ENCODE data around the gene SNAI1.
"Not testable (repeated sequence)": the region's sequence is repeated elsewhere in the genome, so short reads cannot be mapped to it uniquely, and the experiment has no call there.

The SNAI1 gene

DNA sequence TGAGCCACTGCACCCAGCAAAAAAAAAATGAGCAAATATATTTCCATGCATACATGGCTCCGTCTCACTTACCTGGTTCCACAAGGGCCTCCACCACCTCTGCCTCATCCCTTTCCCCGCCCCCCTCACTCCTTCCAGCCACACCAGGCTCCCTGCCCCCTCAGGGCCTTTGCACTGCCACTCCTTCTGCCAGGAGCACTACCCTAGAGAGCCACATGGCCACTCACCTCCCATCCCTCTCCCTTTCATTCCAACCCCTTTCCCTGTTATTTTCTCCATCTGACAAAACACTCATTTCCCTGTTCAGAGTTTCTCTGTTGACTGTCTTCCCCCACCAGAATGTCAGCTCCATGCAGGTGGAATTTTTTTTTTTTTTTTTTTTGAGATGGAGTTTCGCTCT lies 12.8 kb downstream of the SNAI1 start:
- Histone ChIP-seq H3K4me1 (ENCODE audit: control extremely low read depth in 1 of 4, control insufficient read depth in 4 of 4, insufficient read depth in 4 of 4, low read length in 3 of 4) (peaks cover 0 to 21% (median 2%) of the 10 kb centered on the region in 4 experiments), H3K36me3 (ENCODE audit: control insufficient read depth in 4 of 4, insufficient read depth in 4 of 4, low read length in 3 of 4) (no peaks in the 10 kb centered on the region), H3K4me3 (ENCODE audit: control insufficient read depth in 1 of 7, extremely low read depth in 1 of 7, insufficient read depth in 4 of 7, low read depth in 2 of 7, low read length in 6 of 7) (no peak overlapping the region), H3K9me3 (ENCODE audit: control extremely low read depth in 1 of 5, control insufficient read depth in 4 of 5, insufficient read depth in 2 of 5, low read depth in 1 of 5, low read length in 4 of 5) (no peaks in the 10 kb centered on the region), H3K27ac (ENCODE audit: insufficient read depth in 1 of 2, low read depth in 1 of 2, low read length in 2 of 2, poor library complexity in 1 of 2, severe bottlenecking in 2 of 2) (no peak overlapping the region), H3K27me3 (replicated peaks in 2 of 5; ENCODE audit: control insufficient read depth in 4 of 5, insufficient read depth in 5 of 5, low read length in 4 of 5) (no peaks in the 10 kb centered on the region)
- no peak for DNase-seq
- ChIA-PET CTCF (interaction anchor here (0.7 to 1.5 kb wide), 3 partner anchors 14 to 41 kb away, joined by 3 to 4 read pairs (median 3); no protein-coding TSS in a partner anchor), POLR2A (no interaction called here)
- WGBS (ENCODE audit: insufficient coverage), result 100% methylated on average over 2 of the region's 3 CpGs

DNA sequence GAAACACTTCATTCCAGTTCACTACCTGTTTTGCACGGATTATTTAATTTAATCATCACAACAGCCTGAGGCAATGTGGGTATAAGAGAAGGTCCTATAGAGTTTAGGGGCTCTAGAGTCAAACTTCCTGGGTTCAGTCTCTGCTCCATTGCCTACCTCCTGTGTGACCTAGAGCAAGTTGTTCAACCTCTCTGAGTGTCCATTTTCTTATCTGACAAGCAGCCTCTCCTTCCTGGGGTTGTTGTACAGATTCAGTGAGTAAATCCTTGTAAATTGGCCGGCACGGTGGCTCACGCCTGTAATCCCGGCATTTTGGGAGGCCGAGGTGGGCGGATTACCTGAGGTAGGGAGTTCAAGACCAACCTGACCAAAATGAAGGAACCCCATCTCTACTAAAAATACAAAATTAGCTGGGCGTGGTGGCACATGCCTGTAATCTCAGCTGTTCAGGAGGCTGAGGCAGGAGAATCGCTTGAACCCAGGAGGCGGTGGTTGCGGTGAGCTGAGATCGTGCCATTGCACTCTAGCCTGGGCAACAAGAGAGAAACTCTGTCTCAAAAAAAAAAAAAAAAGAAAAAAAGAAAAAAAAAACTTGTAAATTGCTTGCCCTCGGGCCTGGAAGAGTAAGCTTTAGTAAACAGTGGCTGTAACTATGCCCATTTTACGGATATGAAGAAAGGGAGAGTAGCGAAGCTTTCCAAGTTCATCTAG lies 15.9 kb downstream of the SNAI1 start:
- H3K4me3 ChIP-seq (ENCODE audit: control insufficient read depth in 1 of 7, extremely low read depth in 1 of 7, insufficient read depth in 4 of 7, low read depth in 2 of 7, low read length in 6 of 7); H3K27ac ChIP-seq (ENCODE audit: insufficient read depth in 1 of 2, low read depth in 1 of 2, low read length in 2 of 2, poor library complexity in 1 of 2, severe bottlenecking in 2 of 2); POLR2A ChIA-PET; H3K36me3 ChIP-seq (ENCODE audit: control insufficient read depth in 4 of 4, insufficient read depth in 4 of 4, low read length in 3 of 4); DNase-seq; H3K9me3 ChIP-seq (ENCODE audit: control extremely low read depth in 1 of 5, control insufficient read depth in 4 of 5, insufficient read depth in 2 of 5, low read depth in 1 of 5, low read length in 4 of 5); H3K27me3 ChIP-seq (replicated peaks in 2 of 5; ENCODE audit: control insufficient read depth in 4 of 5, insufficient read depth in 5 of 5, low read length in 4 of 5): not testable (repeated sequence)
- WGBS (ENCODE audit: insufficient coverage), result 98% methylated on average over 9 of the region's 15 CpGs
- CTCF ChIA-PET, result interaction anchor here (1.1 to 2.1 kb wide), 2 partner anchors 9 to 68 kb away, joined by 3 to 8 read pairs; no protein-coding TSS in a partner anchor
- peaks cover 5 to 40% (median 9%) of the 10 kb centered on the region in 4 experiments for H3K4me1 ChIP-seq (ENCODE audit: control extremely low read depth in 1 of 4, control insufficient read depth in 4 of 4, insufficient read depth in 4 of 4, low read length in 3 of 4)

DNA sequence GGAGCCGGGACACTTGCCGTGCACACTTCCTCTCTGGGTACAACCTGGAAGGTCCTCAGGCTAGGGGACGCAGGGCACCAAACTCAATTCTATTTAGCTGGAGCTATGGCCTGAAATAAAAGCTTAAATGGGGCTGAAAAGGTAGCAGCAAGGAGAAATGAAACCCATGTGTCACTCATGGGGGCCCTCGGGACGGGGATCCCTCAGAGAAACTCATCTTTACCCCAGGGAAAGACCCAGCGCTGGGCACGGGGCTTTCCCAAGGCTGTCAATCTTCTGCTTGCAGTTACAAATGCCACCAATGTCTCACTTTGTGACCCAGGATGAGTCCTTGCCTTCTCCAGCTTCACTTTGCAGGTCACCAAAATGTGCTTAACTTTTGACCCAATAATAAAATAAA lies 16.5 kb downstream of the SNAI1 start:
- no peak for DNase-seq
- H3K4me3 ChIP-seq (ENCODE audit: control insufficient read depth in 1 of 7, extremely low read depth in 1 of 7, insufficient read depth in 4 of 7, low read depth in 2 of 7, low read length in 6 of 7), result no peak overlapping the region
- WGBS (ENCODE audit: insufficient coverage), result 74% methylated on average over 7 of the region's 7 CpGs
- H3K27ac ChIP-seq (ENCODE audit: insufficient read depth in 1 of 2, low read depth in 1 of 2, low read length in 2 of 2, poor library complexity in 1 of 2, severe bottlenecking in 2 of 2), result no peak overlapping the region
- H3K36me3 ChIP-seq (ENCODE audit: control insufficient read depth in 4 of 4, insufficient read depth in 4 of 4, low read length in 3 of 4), result no peaks in the 10 kb centered on the region
- ChIA-PET POLR2A (no interaction called here), CTCF (interaction anchor here (0.8 to 2.1 kb wide), 4 partner anchors 10 to 71 kb away, joined by 3 to 8 read pairs (median 4); no protein-coding TSS in a partner anchor)
- no peaks in the 10 kb centered on the region for H3K9me3 ChIP-seq (ENCODE audit: control extremely low read depth in 1 of 5, control insufficient read depth in 4 of 5, insufficient read depth in 2 of 5, low read depth in 1 of 5, low read length in 4 of 5)
- peaks cover 5 to 43% (median 9%) of the 10 kb centered on the region in 4 experiments for H3K4me1 ChIP-seq (ENCODE audit: control extremely low read depth in 1 of 4, control insufficient read depth in 4 of 4, insufficient read depth in 4 of 4, low read length in 3 of 4)
- no peaks in the 10 kb centered on the region for H3K27me3 ChIP-seq (replicated peaks in 2 of 5; ENCODE audit: control insufficient read depth in 4 of 5, insufficient read depth in 5 of 5, low read length in 4 of 5)

DNA sequence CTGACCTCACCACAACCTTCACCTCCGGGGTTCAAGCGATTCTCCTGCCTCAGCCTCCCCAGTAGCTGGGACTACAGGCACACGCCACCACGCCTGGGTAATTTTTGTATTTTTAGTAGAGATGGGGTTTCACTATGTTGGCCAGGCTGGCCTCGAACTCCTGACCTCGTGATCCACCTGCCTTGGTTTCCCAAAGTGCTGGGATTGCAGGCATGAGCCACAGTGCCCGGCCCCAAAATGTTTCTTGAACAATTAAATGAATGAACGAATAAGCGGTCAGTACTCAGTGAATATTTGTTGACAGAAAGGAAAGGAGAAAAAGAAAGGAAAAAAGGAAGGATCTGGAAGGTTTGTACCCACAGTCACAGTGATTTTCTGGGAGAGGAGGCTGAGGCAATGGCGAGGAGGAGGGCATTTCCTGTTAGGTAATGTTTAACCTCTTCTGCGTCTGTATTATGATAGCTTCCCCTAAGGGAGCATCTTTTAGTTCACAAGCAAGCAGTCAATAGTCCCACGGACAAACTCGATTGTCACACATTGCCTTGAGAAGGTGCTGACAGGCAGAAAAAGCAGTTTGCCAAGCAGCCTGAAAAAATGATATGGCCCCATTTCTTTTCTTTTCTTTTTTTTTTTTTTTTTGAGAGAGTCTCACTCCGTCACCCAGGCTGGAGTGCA lies 17.9 kb downstream of the SNAI1 start:
- H3K9me3 ChIP-seq (ENCODE audit: control extremely low read depth in 1 of 5, control insufficient read depth in 4 of 5, insufficient read depth in 2 of 5, low read depth in 1 of 5, low read length in 4 of 5); H3K36me3 ChIP-seq (ENCODE audit: control insufficient read depth in 4 of 4, insufficient read depth in 4 of 4, low read length in 3 of 4); H3K4me3 ChIP-seq (ENCODE audit: control insufficient read depth in 1 of 7, extremely low read depth in 1 of 7, insufficient read depth in 4 of 7, low read depth in 2 of 7, low read length in 6 of 7); POLR2A ChIA-PET; DNase-seq; H3K27ac ChIP-seq (ENCODE audit: insufficient read depth in 1 of 2, low read depth in 1 of 2, low read length in 2 of 2, poor library complexity in 1 of 2, severe bottlenecking in 2 of 2); H3K27me3 ChIP-seq (replicated peaks in 2 of 5; ENCODE audit: control insufficient read depth in 4 of 5, insufficient read depth in 5 of 5, low read length in 4 of 5): not testable (repeated sequence)
- WGBS (ENCODE audit: insufficient coverage), result 88% methylated on average over 11 of the region's 14 CpGs
- peaks cover 7 to 57% (median 18%) of the 10 kb centered on the region in 4 experiments for H3K4me1 ChIP-seq (ENCODE audit: control extremely low read depth in 1 of 4, control insufficient read depth in 4 of 4, insufficient read depth in 4 of 4, low read length in 3 of 4)
- CTCF ChIA-PET, result interaction anchor here (1.0 to 2.1 kb wide), 4 partner anchors 11 to 72 kb away, joined by 4 to 8 read pairs (median 4); no protein-coding TSS in a partner anchor

DNA sequence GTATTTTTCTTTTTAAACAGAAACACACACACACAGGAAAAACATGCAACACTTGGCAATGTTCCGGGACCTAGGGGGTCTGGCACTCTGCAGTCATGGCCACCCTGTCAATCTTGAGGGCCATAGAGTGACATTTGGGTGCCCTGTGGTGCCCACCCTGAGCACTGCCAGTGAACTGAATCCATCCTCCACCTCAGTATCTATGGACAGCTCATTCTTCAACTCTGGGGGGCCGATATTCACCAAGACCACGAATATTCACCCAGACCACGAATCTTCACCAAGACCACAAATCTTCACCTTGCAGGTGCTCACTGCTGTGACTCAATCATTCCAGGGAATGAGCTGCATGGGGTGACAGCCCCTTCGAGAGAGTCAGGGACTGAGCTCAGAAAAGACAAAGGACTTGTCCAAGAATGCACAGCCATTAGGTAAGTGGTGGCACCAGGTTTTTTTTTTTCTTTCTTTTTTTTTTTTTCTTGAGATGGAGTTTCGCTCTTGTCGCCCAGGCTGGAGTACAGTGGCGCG lies 19.1 kb downstream of the SNAI1 start:
- no peak for DNase-seq
- no peaks in the 10 kb centered on the region for H3K9me3 ChIP-seq (ENCODE audit: control extremely low read depth in 1 of 5, control insufficient read depth in 4 of 5, insufficient read depth in 2 of 5, low read depth in 1 of 5, low read length in 4 of 5)
- ChIA-PET POLR2A (no interaction called here), CTCF (interaction anchor here (1.0 to 1.9 kb wide), 5 partner anchors 16 to 71 kb away, joined by 4 to 8 read pairs (median 5); no protein-coding TSS in a partner anchor)
- H3K4me1 ChIP-seq (ENCODE audit: control extremely low read depth in 1 of 4, control insufficient read depth in 4 of 4, insufficient read depth in 4 of 4, low read length in 3 of 4), result peaks cover 7 to 69% (median 28%) of the 10 kb centered on the region in 4 experiments
- H3K4me3 ChIP-seq (ENCODE audit: control insufficient read depth in 1 of 7, extremely low read depth in 1 of 7, insufficient read depth in 4 of 7, low read depth in 2 of 7, low read length in 6 of 7), result no peak overlapping the region
- WGBS (ENCODE audit: insufficient coverage), result 73% methylated on average over 4 of the region's 9 CpGs
- no peak overlapping the region for H3K27ac ChIP-seq (ENCODE audit: insufficient read depth in 1 of 2, low read depth in 1 of 2, low read length in 2 of 2, poor library complexity in 1 of 2, severe bottlenecking in 2 of 2)
- H3K27me3 ChIP-seq (replicated peaks in 2 of 5; ENCODE audit: control insufficient read depth in 4 of 5, insufficient read depth in 5 of 5, low read length in 4 of 5), result no peaks in the 10 kb centered on the region
- no peaks in the 10 kb centered on the region for H3K36me3 ChIP-seq (ENCODE audit: control insufficient read depth in 4 of 4, insufficient read depth in 4 of 4, low read length in 3 of 4)

DNA sequence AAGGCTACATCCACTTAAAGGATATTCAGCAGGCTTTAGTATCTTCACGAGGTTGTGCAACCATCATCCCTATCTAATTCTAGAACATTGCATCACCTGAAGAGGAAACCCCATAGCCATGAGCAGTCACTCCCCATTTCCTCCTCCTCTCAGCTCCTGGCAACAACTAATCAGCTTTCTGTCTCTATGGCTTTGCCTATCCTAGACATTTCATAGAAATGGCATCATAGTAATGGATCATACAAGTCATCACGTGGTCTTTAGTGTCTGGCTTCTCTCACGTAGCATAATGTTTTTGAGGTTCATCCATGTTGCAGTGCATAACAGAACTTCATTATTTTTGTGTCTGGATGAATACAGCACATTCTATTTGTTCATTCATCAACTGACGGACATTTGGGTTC lies 20.5 kb downstream of the SNAI1 start:
- H3K27ac ChIP-seq (ENCODE audit: insufficient read depth in 1 of 2, low read depth in 1 of 2, low read length in 2 of 2, poor library complexity in 1 of 2, severe bottlenecking in 2 of 2), result no peak overlapping the region
- peak; percentile 60 to 83 (median 81) for DNase-seq
- H3K27me3 ChIP-seq (replicated peaks in 2 of 5; ENCODE audit: control insufficient read depth in 4 of 5, insufficient read depth in 5 of 5, low read length in 4 of 5), result no peaks in the 10 kb centered on the region
- H3K4me1 ChIP-seq (ENCODE audit: control extremely low read depth in 1 of 4, control insufficient read depth in 4 of 4, insufficient read depth in 4 of 4, low read length in 3 of 4), result peaks cover 7 to 71% (median 32%) of the 10 kb centered on the region in 4 experiments
- no peak overlapping the region for H3K4me3 ChIP-seq (ENCODE audit: control insufficient read depth in 1 of 7, extremely low read depth in 1 of 7, insufficient read depth in 4 of 7, low read depth in 2 of 7, low read length in 6 of 7)
- POLR2A ChIA-PET, result interaction anchor here (1.1 to 1.2 kb wide), 2 partner anchors 15 to 68 kb away, joined by 3 read pairs; no protein-coding TSS in a partner anchor
- H3K36me3 ChIP-seq (ENCODE audit: control insufficient read depth in 4 of 4, insufficient read depth in 4 of 4, low read length in 3 of 4), result no peaks in the 10 kb centered on the region
- CTCF ChIA-PET, result interaction anchor here (1.3 to 3.1 kb wide), 5 partner anchors 10 to 44 kb away, joined by 4 to 11 read pairs (median 8); no protein-coding TSS in a partner anchor
- H3K9me3 ChIP-seq (ENCODE audit: control extremely low read depth in 1 of 5, control insufficient read depth in 4 of 5, insufficient read depth in 2 of 5, low read depth in 1 of 5, low read length in 4 of 5), result no peaks in the 10 kb centered on the region
- WGBS (ENCODE audit: insufficient coverage), result 43% methylated on average over 3 of the region's 4 CpGs
